LNCaP clone FGC (cell line): ENCODE data around the gene BCL2.

ENCODE experiments used
- DNase-seq: peaks from one replicate; pipeline ENCODE4 v3.0.0-alpha.2; 2011; ENCODE audit warnings: low read depth
- H3K4me3 ChIP-seq: 2 replicates; pipeline ENCODE4 v1.5.1; 2011; ENCODE audit warnings: mild to moderate bottlenecking, low read depth, low read length, control low read depth
- TF ChIP-seq, protein P1 (sequence below): IDR thresholded peaks from 2 replicates; pipeline ENCODE4 v1.5.1; 2012; ENCODE audit warnings: mild to moderate bottlenecking; ENCODE audit not compliant: control insufficient read depth, insufficient read depth; ENCODE audit errors: extremely low read depth

Gene BCL2

DNA sequence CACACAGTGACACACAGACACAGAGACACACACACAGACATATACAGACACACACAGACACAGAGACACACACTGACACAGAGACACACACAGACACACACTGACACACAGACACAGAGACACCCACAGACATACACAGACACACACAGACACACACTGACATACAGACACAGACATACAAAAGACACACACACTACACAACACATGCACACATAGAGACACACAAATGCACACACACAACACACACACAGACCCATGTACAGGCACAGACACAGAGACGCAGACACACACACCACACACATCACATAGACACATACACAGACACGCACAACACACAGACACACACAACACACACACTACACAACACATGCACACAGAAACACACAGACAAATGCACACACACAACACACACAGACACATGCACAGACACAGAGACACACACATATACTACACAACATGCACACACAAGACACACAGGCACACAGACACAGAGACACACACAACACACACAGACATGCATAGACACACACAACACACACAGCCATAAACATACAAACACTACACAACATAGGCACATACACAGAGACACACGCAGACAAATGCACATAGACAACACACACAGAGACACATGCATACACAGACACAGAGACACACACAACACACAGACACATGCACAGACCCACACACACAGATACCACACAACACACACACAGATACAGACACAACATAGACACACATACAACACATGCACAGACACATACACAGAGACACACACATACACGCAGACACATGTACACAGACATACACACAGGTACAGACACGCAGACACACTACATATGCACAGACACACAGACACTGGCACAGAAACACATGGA, 120.5 kb downstream of the BCL2 start:
- no peak overlapping the region for H3K4me3 ChIP-seq
- DNase-seq, result no peak
- TF ChIP-seq, protein P1, sequence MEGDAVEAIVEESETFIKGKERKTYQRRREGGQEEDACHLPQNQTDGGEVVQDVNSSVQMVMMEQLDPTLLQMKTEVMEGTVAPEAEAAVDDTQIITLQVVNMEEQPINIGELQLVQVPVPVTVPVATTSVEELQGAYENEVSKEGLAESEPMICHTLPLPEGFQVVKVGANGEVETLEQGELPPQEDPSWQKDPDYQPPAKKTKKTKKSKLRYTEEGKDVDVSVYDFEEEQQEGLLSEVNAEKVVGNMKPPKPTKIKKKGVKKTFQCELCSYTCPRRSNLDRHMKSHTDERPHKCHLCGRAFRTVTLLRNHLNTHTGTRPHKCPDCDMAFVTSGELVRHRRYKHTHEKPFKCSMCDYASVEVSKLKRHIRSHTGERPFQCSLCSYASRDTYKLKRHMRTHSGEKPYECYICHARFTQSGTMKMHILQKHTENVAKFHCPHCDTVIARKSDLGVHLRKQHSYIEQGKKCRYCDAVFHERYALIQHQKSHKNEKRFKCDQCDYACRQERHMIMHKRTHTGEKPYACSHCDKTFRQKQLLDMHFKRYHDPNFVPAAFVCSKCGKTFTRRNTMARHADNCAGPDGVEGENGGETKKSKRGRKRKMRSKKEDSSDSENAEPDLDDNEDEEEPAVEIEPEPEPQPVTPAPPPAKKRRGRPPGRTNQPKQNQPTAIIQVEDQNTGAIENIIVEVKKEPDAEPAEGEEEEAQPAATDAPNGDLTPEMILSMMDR, result no peak

DNA sequence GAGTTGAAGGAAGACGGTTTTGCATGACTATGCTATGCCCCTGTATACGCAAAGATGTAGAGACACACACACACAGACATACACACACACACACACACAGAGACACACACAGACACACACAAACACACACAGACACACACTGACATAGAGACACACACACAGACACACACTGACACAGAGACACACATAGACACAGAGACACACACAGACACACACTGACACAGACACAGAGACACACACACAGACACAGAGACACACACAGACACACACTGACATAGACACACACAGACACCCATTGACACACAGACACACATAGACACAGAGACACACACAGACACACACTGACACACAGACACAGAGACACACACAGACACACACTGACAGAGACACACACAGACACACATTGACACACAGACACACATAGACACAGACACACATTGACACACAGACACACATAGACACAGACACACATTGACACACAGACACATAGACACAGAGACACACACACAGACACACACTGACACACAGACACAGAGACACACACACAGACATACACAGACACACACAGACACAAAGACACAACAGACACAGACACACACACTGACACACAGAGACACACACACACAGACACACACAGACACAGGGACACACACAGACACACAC, 121.3 kb downstream of the BCL2 start:
- H3K4me3 ChIP-seq, result no peak overlapping the region
- TF ChIP-seq, protein P1, result no peak
- no peak for DNase-seq

DNA sequence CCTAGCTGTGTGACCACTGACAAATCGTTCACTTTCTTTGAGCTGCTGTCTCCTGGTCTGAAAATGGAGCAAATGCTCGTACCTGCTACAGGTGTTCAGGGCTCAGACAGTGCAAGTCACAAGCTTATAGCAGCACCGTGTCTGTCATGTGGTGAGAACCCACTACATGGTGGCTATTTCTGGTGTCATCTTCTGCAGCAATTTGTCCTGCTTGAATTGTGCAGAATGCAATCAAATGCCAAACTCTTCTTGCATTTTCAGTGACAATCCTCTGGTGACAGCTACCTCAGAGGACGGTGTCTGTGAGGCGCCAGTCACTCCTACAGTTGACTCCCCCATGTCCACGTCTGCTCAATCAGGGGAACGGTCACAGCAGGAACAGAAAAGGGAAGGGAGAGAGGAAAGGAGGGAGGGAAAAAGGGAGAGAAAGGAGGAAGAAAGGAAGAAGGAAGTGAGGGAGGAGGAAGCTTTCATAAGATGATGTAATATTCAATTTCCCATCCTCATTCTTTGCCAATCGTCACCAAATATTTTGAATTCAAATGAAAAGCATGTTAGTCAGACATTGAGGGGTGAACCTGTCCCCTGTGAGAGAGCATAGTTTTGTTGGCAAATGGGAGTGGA, 122.2 kb downstream of the BCL2 start:
- TF ChIP-seq, protein P1, result no peak
- no peak overlapping the region for H3K4me3 ChIP-seq
- DNase-seq, result no peak

DNA sequence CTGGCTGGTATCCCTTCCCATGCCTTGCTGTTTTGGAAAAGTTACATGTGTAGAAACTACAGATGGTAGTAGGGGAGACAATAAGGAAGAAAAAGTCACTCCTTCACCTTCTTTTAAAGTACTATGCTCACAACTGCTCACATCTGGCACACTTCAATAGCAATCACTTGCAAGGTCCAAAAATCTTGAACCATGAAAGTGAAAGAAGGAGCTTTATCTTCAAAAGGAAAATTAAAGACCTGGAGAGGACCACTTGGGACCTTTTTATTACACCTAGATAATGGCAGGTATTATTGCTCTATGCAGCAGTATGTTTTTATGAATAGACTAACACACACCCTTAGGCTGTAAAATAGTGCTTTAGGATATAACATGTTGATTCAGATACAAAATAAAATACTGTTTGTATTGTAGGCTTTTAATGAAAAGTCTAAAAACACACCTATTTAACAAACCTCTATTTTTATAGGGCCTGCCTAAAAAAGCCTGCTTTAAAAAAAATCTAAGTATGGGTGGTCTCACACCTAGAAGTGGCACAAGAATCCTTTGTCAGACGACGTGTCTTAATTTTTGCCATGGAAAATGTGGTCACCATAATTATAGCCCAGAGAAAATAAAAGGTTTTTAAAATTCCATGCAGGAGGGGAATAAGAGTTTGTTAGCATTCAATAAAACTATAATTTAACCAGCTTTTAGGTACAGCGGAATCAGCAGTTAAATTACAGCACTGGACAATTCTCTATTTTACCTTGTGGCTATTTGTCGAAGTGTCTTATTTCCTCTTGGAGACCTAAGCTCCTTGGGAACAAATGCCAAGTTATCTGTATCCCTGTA, 124.0 kb downstream of the BCL2 start:
- TF ChIP-seq, protein P1, result no peak
- no peak for DNase-seq
- no peak overlapping the region for H3K4me3 ChIP-seq

DNA sequence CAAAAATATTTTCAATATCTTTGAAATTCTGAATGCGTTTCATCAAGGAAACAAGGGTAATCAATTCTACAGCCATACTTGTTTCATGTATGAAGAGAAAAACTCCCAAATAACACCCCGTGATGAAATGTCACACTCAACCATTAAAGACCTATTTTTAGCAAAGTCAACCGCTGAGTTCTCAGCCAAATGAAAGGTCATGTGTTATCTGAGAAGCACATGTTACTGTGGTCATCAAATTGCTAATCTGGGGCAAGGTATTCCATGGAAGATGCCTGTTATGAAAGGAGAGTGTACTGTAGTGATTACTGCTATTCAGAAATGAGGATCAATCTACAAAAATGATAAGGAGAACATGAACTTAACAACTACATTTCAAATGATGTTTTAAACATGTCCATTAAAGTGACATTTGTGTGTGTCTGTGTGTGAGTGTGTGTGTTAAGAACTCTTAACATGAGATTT, 126.7 kb downstream of the BCL2 start:
- no peak for DNase-seq
- TF ChIP-seq, protein P1, result no peak
- H3K4me3 ChIP-seq, result no peak overlapping the region

DNA sequence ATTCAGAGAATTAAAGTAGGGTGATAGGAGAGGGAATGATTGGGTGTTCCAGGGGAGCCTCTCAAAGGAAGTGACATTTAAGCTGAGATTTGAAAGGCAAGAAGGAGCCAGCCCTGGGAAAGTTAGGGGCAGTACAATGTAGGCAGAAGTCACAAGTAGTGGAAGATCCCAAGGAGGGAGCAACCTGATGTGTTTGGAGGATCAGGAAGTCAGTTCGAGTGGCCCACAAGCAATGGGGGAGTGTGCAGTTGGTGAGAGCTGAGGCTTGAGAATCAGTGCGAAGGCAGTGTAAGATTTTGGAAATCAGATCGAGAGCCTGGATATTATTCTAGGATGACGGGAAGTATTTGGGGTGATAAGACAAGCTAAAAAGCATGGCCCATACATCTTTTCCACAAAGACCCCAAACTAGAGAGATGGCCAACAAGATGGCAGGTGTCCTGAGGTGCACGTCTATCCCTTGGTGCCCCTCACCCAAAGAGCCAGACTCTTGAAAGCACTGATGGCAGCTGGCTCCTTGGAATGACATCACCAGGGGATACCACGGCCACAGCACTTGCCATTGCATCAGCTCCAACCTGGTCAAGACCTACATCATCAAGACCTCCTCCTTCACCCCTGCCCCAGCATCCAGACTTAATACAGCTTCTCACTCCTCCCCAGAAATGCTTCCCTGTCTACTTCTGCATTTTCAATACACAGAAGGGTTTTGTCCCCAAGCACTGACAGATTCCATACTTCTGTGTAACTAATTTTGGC, 127.3 kb downstream of the BCL2 start:
- no peak for DNase-seq
- H3K4me3 ChIP-seq, result no peak overlapping the region
- TF ChIP-seq, protein P1, result no peak
